SK-N-SH treated with all-trans-retinoic acid at 6 μM for 48 hours (cell line): ENCODE results near the gene TOB2.

Source experiments
- ARNTL ChIP-seq: fragments of 450-650 bp; formaldehyde crosslinking; IDR thresholded peaks from 2 replicates; pipeline ENCODE4 v1.5.0; 2020; ENCODE audit warnings: low read depth, mild to moderate bottlenecking, moderate library complexity, borderline replicate concordance
- CSDC2 ChIP-seq: fragments of 250-450 bp; sonication (Bioruptor Pico); IDR thresholded peaks from 2 replicates; pipeline ENCODE4 v1.5.0; 2020; ENCODE audit warnings: mild to moderate bottlenecking, moderate library complexity
- ESRRG ChIP-seq: fragments of 250-450 bp; sonication (Bioruptor Pico); IDR thresholded peaks from 2 replicates; pipeline ENCODE4 v1.6.1; 2021; ENCODE audit warnings: mild to moderate bottlenecking
- GLIS3 ChIP-seq: fragments of 250-450 bp; sonication (Bioruptor Pico); IDR thresholded peaks from 2 replicates; pipeline ENCODE4 v1.5.0; 2020; ENCODE audit warnings: mild to moderate bottlenecking, moderate library complexity
- OSR1 ChIP-seq: fragments of 250-450 bp; sonication (Bioruptor Pico); IDR thresholded peaks from 2 replicates; pipeline ENCODE4 v1.8.0; 2022; ENCODE audit warnings: moderate library complexity, mild to moderate bottlenecking, inconsistent platforms
- PATZ1 ChIP-seq: fragments of 250-450 bp; sonication (Bioruptor Pico); IDR thresholded peaks from 2 replicates; pipeline ENCODE4 v1.8.0; 2020; ENCODE audit warnings: mild to moderate bottlenecking, moderate library complexity, borderline replicate concordance
- PPARA ChIP-seq: fragments of 250-450 bp; sonication (Bioruptor Pico); IDR thresholded peaks from 2 replicates; pipeline ENCODE4 v1.5.0; 2020; ENCODE audit warnings: mild to moderate bottlenecking, borderline replicate concordance
- RARB ChIP-seq: fragments of 250-450 bp; sonication (Bioruptor Pico); IDR thresholded peaks from 2 replicates; pipeline ENCODE4 v1.8.0; 2021; ENCODE audit warnings: mild to moderate bottlenecking, moderate library complexity
- SNAI2 ChIP-seq: fragments of 250-450 bp; sonication (Bioruptor Pico); IDR thresholded peaks from 2 replicates; pipeline ENCODE4 v1.5.0; 2020; ENCODE audit warnings: mild to moderate bottlenecking, moderate library complexity
- TCF4 ChIP-seq: fragments of 250-450 bp; sonication (Bioruptor Pico); IDR thresholded peaks from 2 replicates; pipeline ENCODE4 v1.8.0; 2021; ENCODE audit warnings: mild to moderate bottlenecking, moderate library complexity, borderline replicate concordance
- TSHZ2 ChIP-seq: fragments of 250-450 bp; sonication (Bioruptor Pico); IDR thresholded peaks from 2 replicates; pipeline ENCODE4 v1.5.0; 2020; ENCODE audit warnings: mild to moderate bottlenecking, moderate library complexity
- ZFP3 ChIP-seq: fragments of 250-450 bp; sonication (Bioruptor Pico); IDR thresholded peaks from 2 replicates; pipeline ENCODE4 v1.5.0; 2020; ENCODE audit warnings: mild to moderate bottlenecking, moderate library complexity
- ZFP30 ChIP-seq: fragments of 450-650 bp; formaldehyde crosslinking; IDR thresholded peaks from 2 replicates; pipeline ENCODE4 v1.5.0; 2022; ENCODE audit warnings: mild to moderate bottlenecking, moderate library complexity
- ZNF70 ChIP-seq: fragments of 450-650 bp; formaldehyde crosslinking; IDR thresholded peaks from 2 replicates; pipeline ENCODE4 v1.5.0; 2020; ENCODE audit warnings: mild to moderate bottlenecking, moderate library complexity

GRCh38 chr22:41474872-41475451, 28.4 kb upstream of the TOB2 start:
- TF ChIP-seq ZFP30 (CRISPR knock-in tag) (no peak), OSR1 (CRISPR knock-in tag) (no peak), PATZ1 (no peak), ZFP3 (no peak), PPARA (CRISPR knock-in tag) (no peak), GLIS3 (CRISPR knock-in tag) (no peak), SNAI2 (CRISPR knock-in tag) (no peak), RARB (CRISPR knock-in tag) (no peak), ARNTL (no peak), ZNF70 (CRISPR knock-in tag) (no peak), TCF4 (CRISPR knock-in tag) (no peak), TSHZ2 (CRISPR knock-in tag) (no peak), ESRRG (CRISPR knock-in tag) (no peak), CSDC2 (no peak)
